ENCODE results near the gene NUP214. TPM values are rescaled to one million over a fixed set of nuclear protein-coding genes. Genes with fewer than 3 reads are reported as not detected.

Gene NUP214
- total RNA-seq, 1 experiment from 2014 or later = 35.5 TPM

DNA sequence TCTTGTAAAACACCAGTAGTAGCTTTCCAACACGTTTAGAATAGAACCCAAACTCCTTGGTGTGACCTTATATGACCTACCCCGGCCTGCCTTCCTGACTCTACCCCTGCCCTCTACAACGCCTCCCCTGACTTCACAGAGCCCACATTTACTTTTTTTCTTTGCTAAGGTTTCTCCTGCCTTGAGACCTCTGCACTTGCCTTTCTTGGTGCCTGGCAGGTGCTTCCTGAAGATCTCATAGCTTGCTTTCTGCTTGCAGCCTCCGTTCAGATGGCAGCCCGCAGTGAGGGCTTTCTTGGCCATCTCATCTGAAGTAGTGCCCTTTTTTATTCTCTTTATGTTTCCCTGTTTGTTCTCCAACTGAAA, 24.3 kb downstream of the NUP214 start:
- CTCF ChIA-PET = no interaction called here
- DNase-seq (ENCODE audit: low read depth, low spot score) = no peak
- no peak overlapping the region for H3K9ac ChIP-seq (ENCODE audit: low read length)
- ATAC-seq = no peak
- no peaks in the 10 kb centered on the region for H3K9me3 ChIP-seq (ENCODE audit: control insufficient read depth in 1 of 2, insufficient read depth in 1 of 2, low read depth in 1 of 2, low read length in 2 of 2)
- RAD21 ChIA-PET (ENCODE audit: low non-redundant PET in 1 of 2, low total read pairs in 2 of 2, uncharacterized antibody in 2 of 2, unreplicated experiment in 2 of 2) = no interaction called here
- H3K4me1 ChIP-seq (ENCODE audit: control insufficient read depth in 1 of 2, insufficient read depth in 2 of 2, low read length in 2 of 2) = no peaks in the 10 kb centered on the region
- H2AFZ ChIP-seq (ENCODE audit: low read depth, low read length, poor library complexity, severe bottlenecking) = no peak overlapping the region
- BruUV-seq (replicated peaks) = no TSS peak
- no peak overlapping the region for H3K27ac ChIP-seq (ENCODE audit: low read depth, low read length)
- intact Hi-C loops (cut with micrococcal nuclease) = no loop called here
- POLR2A ChIA-PET = no interaction called here
- TF ChIP-seq EZH2 (IDR thresholded peaks at IDR 0.05) (no peak), POLR2A (IDR thresholded peaks at IDR 0.05; ENCODE audit: borderline replicate concordance, extremely low read depth, insufficient read depth, insufficient read length) (no peak), EGR1 (IDR thresholded peaks at IDR 0.05; ENCODE audit: low read depth) (no peak), RAD21 (IDR thresholded peaks at IDR 0.05; ENCODE audit: low read depth) (no peak), ZNF274 (IDR thresholded peaks at IDR 0.05; ENCODE audit: low read depth, low read length) (no peak), YY1 (IDR thresholded peaks at IDR 0.05; ENCODE audit: extremely low read depth, insufficient replicate concordance, low read depth, low read length) (no peak), SP1 (IDR thresholded peaks at IDR 0.05; ENCODE audit: low read depth) (no peak), TCF7L2 (IDR thresholded peaks at IDR 0.05; ENCODE audit: borderline replicate concordance, extremely low read depth, insufficient read depth, insufficient read length) (no peak), SIN3A (IDR thresholded peaks at IDR 0.05; ENCODE audit: low read depth) (no peak), SRF (IDR thresholded peaks at IDR 0.05; ENCODE audit: low read depth) (no peak), ZFX (IDR thresholded peaks at IDR 0.05) (no peak), POLR2AphosphoS5 (IDR thresholded peaks at IDR 0.05; ENCODE audit: low read depth, low read length) (no peak), FOSL1 (IDR thresholded peaks at IDR 0.05; ENCODE audit: low read depth) (no peak)
- TF ChIP-seq, protein P1, sequence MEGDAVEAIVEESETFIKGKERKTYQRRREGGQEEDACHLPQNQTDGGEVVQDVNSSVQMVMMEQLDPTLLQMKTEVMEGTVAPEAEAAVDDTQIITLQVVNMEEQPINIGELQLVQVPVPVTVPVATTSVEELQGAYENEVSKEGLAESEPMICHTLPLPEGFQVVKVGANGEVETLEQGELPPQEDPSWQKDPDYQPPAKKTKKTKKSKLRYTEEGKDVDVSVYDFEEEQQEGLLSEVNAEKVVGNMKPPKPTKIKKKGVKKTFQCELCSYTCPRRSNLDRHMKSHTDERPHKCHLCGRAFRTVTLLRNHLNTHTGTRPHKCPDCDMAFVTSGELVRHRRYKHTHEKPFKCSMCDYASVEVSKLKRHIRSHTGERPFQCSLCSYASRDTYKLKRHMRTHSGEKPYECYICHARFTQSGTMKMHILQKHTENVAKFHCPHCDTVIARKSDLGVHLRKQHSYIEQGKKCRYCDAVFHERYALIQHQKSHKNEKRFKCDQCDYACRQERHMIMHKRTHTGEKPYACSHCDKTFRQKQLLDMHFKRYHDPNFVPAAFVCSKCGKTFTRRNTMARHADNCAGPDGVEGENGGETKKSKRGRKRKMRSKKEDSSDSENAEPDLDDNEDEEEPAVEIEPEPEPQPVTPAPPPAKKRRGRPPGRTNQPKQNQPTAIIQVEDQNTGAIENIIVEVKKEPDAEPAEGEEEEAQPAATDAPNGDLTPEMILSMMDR (IDR thresholded peaks at IDR 0.05 in 2 of 3, conservative IDR thresholded peaks at IDR 0.05 in 1 of 3; ENCODE audit: borderline replicate concordance in 1 of 3, insufficient read depth in 1 of 3, low read depth in 2 of 3, low read length in 2 of 3) = no peak
- TF ChIP-seq, protein P2, sequence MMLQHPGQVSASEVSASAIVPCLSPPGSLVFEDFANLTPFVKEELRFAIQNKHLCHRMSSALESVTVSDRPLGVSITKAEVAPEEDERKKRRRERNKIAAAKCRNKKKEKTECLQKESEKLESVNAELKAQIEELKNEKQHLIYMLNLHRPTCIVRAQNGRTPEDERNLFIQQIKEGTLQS (IDR thresholded peaks at IDR 0.05) = no peak
- TF ChIP-seq, protein P3, sequence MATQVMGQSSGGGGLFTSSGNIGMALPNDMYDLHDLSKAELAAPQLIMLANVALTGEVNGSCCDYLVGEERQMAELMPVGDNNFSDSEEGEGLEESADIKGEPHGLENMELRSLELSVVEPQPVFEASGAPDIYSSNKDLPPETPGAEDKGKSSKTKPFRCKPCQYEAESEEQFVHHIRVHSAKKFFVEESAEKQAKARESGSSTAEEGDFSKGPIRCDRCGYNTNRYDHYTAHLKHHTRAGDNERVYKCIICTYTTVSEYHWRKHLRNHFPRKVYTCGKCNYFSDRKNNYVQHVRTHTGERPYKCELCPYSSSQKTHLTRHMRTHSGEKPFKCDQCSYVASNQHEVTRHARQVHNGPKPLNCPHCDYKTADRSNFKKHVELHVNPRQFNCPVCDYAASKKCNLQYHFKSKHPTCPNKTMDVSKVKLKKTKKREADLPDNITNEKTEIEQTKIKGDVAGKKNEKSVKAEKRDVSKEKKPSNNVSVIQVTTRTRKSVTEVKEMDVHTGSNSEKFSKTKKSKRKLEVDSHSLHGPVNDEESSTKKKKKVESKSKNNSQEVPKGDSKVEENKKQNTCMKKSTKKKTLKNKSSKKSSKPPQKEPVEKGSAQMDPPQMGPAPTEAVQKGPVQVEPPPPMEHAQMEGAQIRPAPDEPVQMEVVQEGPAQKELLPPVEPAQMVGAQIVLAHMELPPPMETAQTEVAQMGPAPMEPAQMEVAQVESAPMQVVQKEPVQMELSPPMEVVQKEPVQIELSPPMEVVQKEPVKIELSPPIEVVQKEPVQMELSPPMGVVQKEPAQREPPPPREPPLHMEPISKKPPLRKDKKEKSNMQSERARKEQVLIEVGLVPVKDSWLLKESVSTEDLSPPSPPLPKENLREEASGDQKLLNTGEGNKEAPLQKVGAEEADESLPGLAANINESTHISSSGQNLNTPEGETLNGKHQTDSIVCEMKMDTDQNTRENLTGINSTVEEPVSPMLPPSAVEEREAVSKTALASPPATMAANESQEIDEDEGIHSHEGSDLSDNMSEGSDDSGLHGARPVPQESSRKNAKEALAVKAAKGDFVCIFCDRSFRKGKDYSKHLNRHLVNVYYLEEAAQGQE (IDR thresholded peaks at IDR 0.05; ENCODE audit: low read depth) = no peak
- TF ChIP-seq, protein P4, sequence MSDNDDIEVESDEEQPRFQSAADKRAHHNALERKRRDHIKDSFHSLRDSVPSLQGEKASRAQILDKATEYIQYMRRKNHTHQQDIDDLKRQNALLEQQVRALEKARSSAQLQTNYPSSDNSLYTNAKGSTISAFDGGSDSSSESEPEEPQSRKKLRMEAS (IDR thresholded peaks at IDR 0.05) = no peak
- no peaks in the 10 kb centered on the region for H3K27me3 ChIP-seq (ENCODE audit: insufficient read depth, low read length)
- no peaks in the 10 kb centered on the region for H4K20me1 ChIP-seq (ENCODE audit: insufficient read depth)
- peaks cover 51 to 70% of the 10 kb centered on the region in 2 experiments for H3K36me3 ChIP-seq (ENCODE audit: control insufficient read depth in 1 of 2, insufficient read depth in 2 of 2, low read length in 2 of 2)
- H3K4me2 ChIP-seq (ENCODE audit: low read length) = no peak overlapping the region
- no peaks in the 10 kb centered on the region for H3K79me2 ChIP-seq (ENCODE audit: insufficient read depth, low read length)
- no peaks in the 10 kb centered on the region for H3K9me2 ChIP-seq (ENCODE audit: insufficient read depth)
- H3K4me3 ChIP-seq (replicated peaks in 1 of 2; ENCODE audit: low read depth in 1 of 2, low read length in 2 of 2) = no peak overlapping the region
